Vagina (tissue), 2 donors: ENCODE data around the gene NFIA. TPM values are rescaled to one million over a fixed set of nuclear protein-coding genes. Genes with fewer than 3 reads are reported as not detected.

ENCODE experiments used
- DNase-seq, 2 donors: peaks; one replicate each; pipeline ENCODE4 v3.0.0-alpha.2; 2017; ENCODE audit errors: extremely low spot score in 2 of 2
- H3K27ac ChIP-seq: fragments of 200-600 bp; sonication (generic); one replicate; pipeline ENCODE4 v1.5.1; 2019
- H3K27me3 ChIP-seq: fragments of 200-600 bp; sonication (generic); one replicate; pipeline ENCODE4 v1.5.1; 2019
- H3K36me3 ChIP-seq, 2 donors: fragments of 200-600 bp; sonication (generic); one replicate each; pipeline ENCODE4 v1.5.1; 2017 to 2019
- H3K4me1 ChIP-seq: fragments of 200-600 bp; sonication (generic); one replicate; pipeline ENCODE4 v1.5.1; 2019
- H3K4me3 ChIP-seq, 2 donors: fragments of 200-600 bp; sonication (generic); 1 replicate in 1 of 2; 2 replicates in 1 of 2; pipeline ENCODE4 v1.5.1; 2016 to 2019
- H3K9me3 ChIP-seq: fragments of 200-600 bp; sonication (generic); one replicate; pipeline ENCODE4 v1.5.1; 2019
- POLR2A ChIP-seq, 2 donors: fragments of 450-650 bp; IDR thresholded peaks; one replicate each; pipeline ENCODE4 v1.6.1; 2017; ENCODE audit warnings: antibody characterized with exemption in 2 of 2, mild to moderate bottlenecking in 2 of 2, moderate library complexity in 2 of 2
- POLR2AphosphoS5 ChIP-seq, 2 donors: sonication (generic); formaldehyde crosslinking; IDR thresholded peaks; one replicate each; pipeline ENCODE4 v1.9.0; 2017; ENCODE audit warnings: antibody characterized with exemption in 2 of 2, mild to moderate bottlenecking in 2 of 2, low read depth in 1 of 2; ENCODE audit not compliant: insufficient read depth in 1 of 2
- intact Hi-C: fragments of 100-400 bp; cut with DNase I; formaldehyde crosslinking; loops from one replicate; pipeline ENCODE4 v1.15.1; 2023
- total RNA-seq: library from RNA; depleted of rRNA; stranded (reverse); fragments of >200 nt; gene quantifications from one replicate; pipeline ENCODE4 v1.2.3, GENCODE V29; 2016
- TF ChIP-seq, protein P1 (sequence below), 3 experiments: fragments of 450-650 bp in 2 of 3; fragments of 200-600 bp in 1 of 3; sonication (generic) in 1 of 3; IDR thresholded peaks; one replicate each; pipeline ENCODE4 v1.5.1; 2017 to 2019; ENCODE audit warnings: antibody characterized with exemption in 3 of 3, mild to moderate bottlenecking in 2 of 3, moderate library complexity in 2 of 3

Gene NFIA
- total RNA-seq, 1 donor from 2014 or later: 59.2 TPM

DNA sequence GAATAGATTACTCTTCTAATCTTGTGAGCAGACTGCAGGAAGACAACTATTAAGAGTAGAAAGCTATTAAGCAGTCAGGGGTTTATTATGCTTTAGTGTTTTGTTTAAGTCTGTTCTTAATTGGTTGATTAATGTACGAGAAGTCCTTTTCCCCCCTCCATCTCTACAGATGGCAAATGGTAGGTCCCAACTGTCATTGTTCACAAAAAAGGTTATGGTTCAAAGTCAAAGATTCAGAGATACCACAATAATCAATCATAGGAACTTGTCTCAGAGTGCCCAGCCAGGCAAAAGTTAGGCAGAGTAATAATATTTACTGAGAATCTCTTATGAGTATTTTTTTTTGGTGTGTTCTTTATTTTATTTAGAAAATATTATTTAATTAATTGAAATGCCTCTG, 26.8 kb downstream of the NFIA start:
- Histone ChIP-seq H3K4me1 (peaks cover 25% of the 10 kb centered on the region), H3K9me3 (peaks cover 6% of the 10 kb centered on the region), H3K36me3 (no peaks in the 10 kb centered on the region), H3K27ac (no peak overlapping the region), H3K27me3 (no peaks in the 10 kb centered on the region), H3K4me3 (no peak overlapping the region)
- TF ChIP-seq, protein P1, sequence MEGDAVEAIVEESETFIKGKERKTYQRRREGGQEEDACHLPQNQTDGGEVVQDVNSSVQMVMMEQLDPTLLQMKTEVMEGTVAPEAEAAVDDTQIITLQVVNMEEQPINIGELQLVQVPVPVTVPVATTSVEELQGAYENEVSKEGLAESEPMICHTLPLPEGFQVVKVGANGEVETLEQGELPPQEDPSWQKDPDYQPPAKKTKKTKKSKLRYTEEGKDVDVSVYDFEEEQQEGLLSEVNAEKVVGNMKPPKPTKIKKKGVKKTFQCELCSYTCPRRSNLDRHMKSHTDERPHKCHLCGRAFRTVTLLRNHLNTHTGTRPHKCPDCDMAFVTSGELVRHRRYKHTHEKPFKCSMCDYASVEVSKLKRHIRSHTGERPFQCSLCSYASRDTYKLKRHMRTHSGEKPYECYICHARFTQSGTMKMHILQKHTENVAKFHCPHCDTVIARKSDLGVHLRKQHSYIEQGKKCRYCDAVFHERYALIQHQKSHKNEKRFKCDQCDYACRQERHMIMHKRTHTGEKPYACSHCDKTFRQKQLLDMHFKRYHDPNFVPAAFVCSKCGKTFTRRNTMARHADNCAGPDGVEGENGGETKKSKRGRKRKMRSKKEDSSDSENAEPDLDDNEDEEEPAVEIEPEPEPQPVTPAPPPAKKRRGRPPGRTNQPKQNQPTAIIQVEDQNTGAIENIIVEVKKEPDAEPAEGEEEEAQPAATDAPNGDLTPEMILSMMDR (IDR thresholded peaks at IDR 0.05): no peak
- no peak for TF ChIP-seq POLR2A (IDR thresholded peaks at IDR 0.05)
- no peak for TF ChIP-seq POLR2AphosphoS5 (IDR thresholded peaks at IDR 0.05; ENCODE audit: insufficient read depth in 1 of 2, low read depth in 1 of 2)
- intact Hi-C loops: no loop called here
- DNase-seq: no peak

DNA sequence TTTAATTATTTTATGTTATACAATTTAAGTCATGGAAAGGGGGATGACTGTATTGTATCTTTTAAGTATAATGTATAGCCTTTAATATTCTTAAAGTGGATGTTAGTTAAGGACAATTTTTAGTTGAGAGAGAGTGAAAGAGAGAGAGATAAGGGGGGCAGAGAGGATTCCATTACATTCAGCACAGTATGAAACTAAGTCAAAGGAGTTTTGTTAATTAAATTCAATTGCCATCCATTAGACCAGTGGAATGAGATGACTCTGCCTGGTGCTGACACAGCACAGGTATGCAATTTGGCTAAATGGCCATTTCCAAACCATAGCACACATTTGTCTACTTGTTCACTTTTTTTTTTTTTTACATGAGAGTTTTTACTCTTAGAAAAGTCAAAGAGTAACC, 27.5 kb downstream of the NFIA start:
- H3K27me3 ChIP-seq: no peaks in the 10 kb centered on the region
- no peaks in the 10 kb centered on the region for H3K36me3 ChIP-seq
- no peak overlapping the region for H3K4me3 ChIP-seq
- H3K27ac ChIP-seq: no peak overlapping the region
- intact Hi-C loops: no loop called here
- TF ChIP-seq POLR2A (IDR thresholded peaks at IDR 0.05) (no peak), POLR2AphosphoS5 (IDR thresholded peaks at IDR 0.05; ENCODE audit: insufficient read depth in 1 of 2, low read depth in 1 of 2) (no peak)
- TF ChIP-seq, protein P1 (IDR thresholded peaks at IDR 0.05): no peak
- peaks cover 6% of the 10 kb centered on the region for H3K9me3 ChIP-seq
- H3K4me1 ChIP-seq: peaks cover 20% of the 10 kb centered on the region
- DNase-seq: no peak

DNA sequence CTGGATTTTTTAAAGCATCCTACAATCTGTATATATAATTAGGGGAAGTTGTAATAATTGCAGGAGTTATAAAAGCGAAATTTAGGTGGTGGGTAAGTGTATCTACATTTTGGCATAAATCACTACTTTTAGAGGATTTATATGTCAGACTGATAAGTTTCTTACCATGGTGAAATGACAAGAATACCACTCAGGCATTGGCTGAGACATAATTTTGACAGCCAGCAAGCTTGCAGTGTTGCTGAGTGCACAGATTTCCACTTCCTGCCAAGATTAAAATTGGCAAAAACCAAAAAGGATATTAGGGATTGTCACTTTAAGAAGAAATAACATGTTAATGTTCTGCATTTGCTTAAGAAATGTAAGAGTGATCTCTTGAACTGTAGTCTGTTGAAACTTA, 28.2 kb downstream of the NFIA start:
- H3K27ac ChIP-seq: no peak overlapping the region
- H3K4me1 ChIP-seq: peaks cover 21% of the 10 kb centered on the region
- intact Hi-C loops: no loop called here
- DNase-seq: no peak
- no peaks in the 10 kb centered on the region for H3K36me3 ChIP-seq
- H3K27me3 ChIP-seq: no peaks in the 10 kb centered on the region
- no peak overlapping the region for H3K4me3 ChIP-seq
- TF ChIP-seq POLR2A (IDR thresholded peaks at IDR 0.05) (no peak), POLR2AphosphoS5 (IDR thresholded peaks at IDR 0.05; ENCODE audit: insufficient read depth in 1 of 2, low read depth in 1 of 2) (no peak)
- TF ChIP-seq, protein P1 (IDR thresholded peaks at IDR 0.05): no peak
- H3K9me3 ChIP-seq: peaks cover 6% of the 10 kb centered on the region

DNA sequence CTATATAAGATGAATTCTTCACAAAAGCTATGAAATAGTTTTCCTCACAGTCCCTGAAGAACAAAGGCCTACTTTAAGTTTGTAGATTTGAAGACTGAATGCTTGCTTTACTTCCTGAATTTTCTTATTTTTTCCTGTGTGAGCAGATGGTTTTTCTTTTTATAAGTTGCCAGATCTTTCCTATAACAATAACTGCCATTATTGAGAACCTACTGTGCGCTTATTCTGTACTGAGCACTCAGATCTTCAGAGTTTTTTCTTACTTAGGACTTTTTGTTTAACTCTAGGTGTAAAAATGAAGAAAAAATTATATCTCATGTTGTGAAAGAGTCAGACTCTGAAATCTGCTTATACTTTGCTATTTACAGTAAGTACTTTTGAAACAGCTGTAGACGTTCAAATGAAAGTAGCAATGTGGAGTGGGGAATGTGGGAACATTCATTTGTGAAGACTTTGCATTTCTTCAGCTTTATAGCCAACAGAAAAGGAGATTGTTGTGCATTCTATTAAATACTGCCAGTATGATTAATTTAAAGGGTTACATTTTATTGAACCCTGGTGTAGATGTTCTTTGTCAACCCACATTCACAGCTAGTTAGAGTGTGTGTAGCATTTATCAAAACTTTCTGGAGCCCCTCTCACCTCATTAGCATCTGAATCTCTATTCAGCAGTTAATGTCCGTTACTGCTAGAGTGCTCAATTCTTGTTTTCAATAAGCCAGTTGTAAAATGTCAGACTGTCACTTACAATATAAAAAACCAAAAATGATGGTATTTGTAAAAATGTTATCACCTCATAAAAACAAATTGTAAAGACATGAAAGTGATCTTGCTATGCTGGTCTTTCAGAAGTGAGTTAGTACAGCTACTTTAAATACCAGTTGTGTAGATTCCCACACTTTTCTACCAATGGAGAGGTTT, 29.0 kb downstream of the NFIA start:
- Histone ChIP-seq H3K9me3 (peaks cover 6% of the 10 kb centered on the region), H3K4me3 (no peak overlapping the region), H3K4me1 (peaks cover 29% of the 10 kb centered on the region), H3K27ac (no peak overlapping the region), H3K27me3 (no peaks in the 10 kb centered on the region), H3K36me3 (no peaks in the 10 kb centered on the region)
- DNase-seq: no peak
- TF ChIP-seq POLR2AphosphoS5 (IDR thresholded peaks at IDR 0.05; ENCODE audit: insufficient read depth in 1 of 2, low read depth in 1 of 2) (no peak), POLR2A (IDR thresholded peaks at IDR 0.05) (no peak)
- TF ChIP-seq, protein P1 (IDR thresholded peaks at IDR 0.05): no peak
- intact Hi-C loops: no loop called here
